ENCODE data around the gene GAPVD1.

GRCh38 chr9:125241863-125242739, 19.5 kb upstream of the GAPVD1 start:
- no peak for TF ChIP-seq POLR2AphosphoS5 (IDR thresholded peaks at IDR 0.05; ENCODE audit: low read depth, low read length)
- no peak for TF ChIP-seq HDAC6 (IDR thresholded peaks at IDR 0.05; ENCODE audit: low read depth, low read length)
- TF ChIP-seq, protein P1, sequence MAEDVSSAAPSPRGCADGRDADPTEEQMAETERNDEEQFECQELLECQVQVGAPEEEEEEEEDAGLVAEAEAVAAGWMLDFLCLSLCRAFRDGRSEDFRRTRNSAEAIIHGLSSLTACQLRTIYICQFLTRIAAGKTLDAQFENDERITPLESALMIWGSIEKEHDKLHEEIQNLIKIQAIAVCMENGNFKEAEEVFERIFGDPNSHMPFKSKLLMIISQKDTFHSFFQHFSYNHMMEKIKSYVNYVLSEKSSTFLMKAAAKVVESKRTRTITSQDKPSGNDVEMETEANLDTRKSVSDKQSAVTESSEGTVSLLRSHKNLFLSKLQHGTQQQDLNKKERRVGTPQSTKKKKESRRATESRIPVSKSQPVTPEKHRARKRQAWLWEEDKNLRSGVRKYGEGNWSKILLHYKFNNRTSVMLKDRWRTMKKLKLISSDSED (CRISPR knock-in tag; IDR thresholded peaks at IDR 0.05) = no peak
- TF ChIP-seq ZZZ3 (CRISPR knock-in tag; IDR thresholded peaks at IDR 0.05; ENCODE audit: borderline replicate concordance) = no peak
- no peak for TF ChIP-seq EZH2 (conservative IDR thresholded peaks at IDR 0.05; ENCODE audit: low read depth, low read length)
- no peak for TF ChIP-seq ELF1 (CRISPR knock-in tag; IDR thresholded peaks at IDR 0.05)
- TF ChIP-seq, protein P2, sequence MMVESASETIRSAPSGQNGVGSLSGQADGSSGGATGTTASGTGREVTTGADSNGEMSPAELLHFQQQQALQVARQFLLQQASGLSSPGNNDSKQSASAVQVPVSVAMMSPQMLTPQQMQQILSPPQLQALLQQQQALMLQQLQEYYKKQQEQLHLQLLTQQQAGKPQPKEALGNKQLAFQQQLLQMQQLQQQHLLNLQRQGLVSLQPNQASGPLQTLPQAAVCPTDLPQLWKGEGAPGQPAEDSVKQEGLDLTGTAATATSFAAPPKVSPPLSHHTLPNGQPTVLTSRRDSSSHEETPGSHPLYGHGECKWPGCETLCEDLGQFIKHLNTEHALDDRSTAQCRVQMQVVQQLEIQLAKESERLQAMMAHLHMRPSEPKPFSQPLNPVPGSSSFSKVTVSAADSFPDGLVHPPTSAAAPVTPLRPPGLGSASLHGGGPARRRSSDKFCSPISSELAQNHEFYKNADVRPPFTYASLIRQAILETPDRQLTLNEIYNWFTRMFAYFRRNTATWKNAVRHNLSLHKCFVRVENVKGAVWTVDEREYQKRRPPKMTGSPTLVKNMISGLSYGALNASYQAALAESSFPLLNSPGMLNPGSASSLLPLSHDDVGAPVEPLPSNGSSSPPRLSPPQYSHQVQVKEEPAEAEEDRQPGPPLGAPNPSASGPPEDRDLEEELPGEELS (CRISPR knock-in tag; IDR thresholded peaks at IDR 0.05) = 0 out of 2 replicates have a peak, but pooled peaks have one; percentile 19
- TF ChIP-seq ZKSCAN1 (IDR thresholded peaks at IDR 0.05; ENCODE audit: low read length) = no peak
- TF ChIP-seq ZNF747 (CRISPR knock-in tag; IDR thresholded peaks at IDR 0.05; ENCODE audit: borderline replicate concordance) = no peak
- no peak for TF ChIP-seq DBP (CRISPR knock-in tag; IDR thresholded peaks at IDR 0.05; ENCODE audit: not compliant biosample characterization)
- TF ChIP-seq NONO (IDR thresholded peaks at IDR 0.05) = no peak
- no peak; the same call in 1 of the 2 replicates for TF ChIP-seq NONO (CRISPR knock-in tag; conservative IDR thresholded peaks at IDR 0.05)
- TF ChIP-seq PCBP2 (optimal IDR thresholded peaks at IDR 0.05; ENCODE audit: low read depth, low read length, poor library complexity, severe bottlenecking) = no peak
- TF ChIP-seq ZNF225 (CRISPR knock-in tag; IDR thresholded peaks at IDR 0.05) = no peak
